ENCODE measurements around the gene IQSEC1.

IQSEC1 gene

GRCh38 chr3:13085081-13085845 is 12.0 kb upstream of the IQSEC1 start:
- DNase-seq (ENCODE audit: low read depth) = no peak

GRCh38 chr3:13083898-13084297 is 10.7 kb upstream of the IQSEC1 start:
- DNase-seq (ENCODE audit: low read depth) = no peak

- DNase-seq (ENCODE audit: low read depth) = no peak
Measured at GRCh38 chr3:13083254-13083653, 10.0 kb upstream of the IQSEC1 start.

- DNase-seq (ENCODE audit: low read depth) = no peak
Measured at GRCh38 chr3:13082677-13083076, 9.4 kb upstream of the IQSEC1 start.

GRCh38 chr3:13081603-13082360 is 8.6 kb upstream of the IQSEC1 start:
- DNase-seq (ENCODE audit: low read depth) = no peak

- no peak for DNase-seq (ENCODE audit: low read depth)
Measured at GRCh38 chr3:13080591-13080990, 7.4 kb upstream of the IQSEC1 start.

- no peak for DNase-seq (ENCODE audit: low read depth)
Measured at GRCh38 chr3:13080026-13080425, 6.8 kb upstream of the IQSEC1 start.

- DNase-seq (ENCODE audit: low read depth) = no peak
Measured at GRCh38 chr3:13079510-13079909, 6.3 kb upstream of the IQSEC1 start.

- DNase-seq (ENCODE audit: low read depth) = no peak
Measured at GRCh38 chr3:13079051-13079450, 5.8 kb upstream of the IQSEC1 start.

- no peak for DNase-seq (ENCODE audit: low read depth)
Measured at GRCh38 chr3:13078163-13078905, 5.1 kb upstream of the IQSEC1 start.

GRCh38 chr3:13077431-13078162 is 4.4 kb upstream of the IQSEC1 start:
- no peak for DNase-seq (ENCODE audit: low read depth)

- no peak for DNase-seq (ENCODE audit: low read depth)
Measured at GRCh38 chr3:13075986-13076654, 2.9 kb upstream of the IQSEC1 start.

GRCh38 chr3:13075318-13075717 is 2.1 kb upstream of the IQSEC1 start:
- no peak for DNase-seq (ENCODE audit: low read depth)

- no peak for DNase-seq (ENCODE audit: low read depth)
Measured at GRCh38 chr3:13074006-13074375, 762 bp upstream of the IQSEC1 start.

GRCh38 chr3:13072600-13073325 is 466 bp downstream of the IQSEC1 start:
- no peak for DNase-seq (ENCODE audit: low read depth)

GRCh38 chr3:13072239-13072599 is 1.0 kb downstream of the IQSEC1 start:
- DNase-seq (ENCODE audit: low read depth) = no peak

GRCh38 chr3:13071695-13072094 is 1.5 kb downstream of the IQSEC1 start:
- DNase-seq (ENCODE audit: low read depth) = no peak

- DNase-seq (ENCODE audit: low read depth) = no peak
Measured at GRCh38 chr3:13070391-13071070, 2.7 kb downstream of the IQSEC1 start.

GRCh38 chr3:13069495-13069894 is 3.7 kb downstream of the IQSEC1 start:
- DNase-seq (ENCODE audit: low read depth) = peak; percentile 16

GRCh38 chr3:13068269-13069010 is 4.8 kb downstream of the IQSEC1 start:
- DNase-seq (ENCODE audit: low read depth) = no peak
